Activated effector memory CD4-positive, alpha-beta T cell treated with Interleukin-2 at 50 U/mL for 16 hours (primary cell): ENCODE results near the gene B3GNT7.
"Not testable (repeated sequence)": the region's sequence is repeated elsewhere in the genome, so short reads cannot be mapped to it uniquely, and the experiment has no call there.

Source experiments
- DNase-seq: peaks from one replicate; pipeline ENCODE4 v3.0.0-alpha.2; 2020

The B3GNT7 gene

DNA sequence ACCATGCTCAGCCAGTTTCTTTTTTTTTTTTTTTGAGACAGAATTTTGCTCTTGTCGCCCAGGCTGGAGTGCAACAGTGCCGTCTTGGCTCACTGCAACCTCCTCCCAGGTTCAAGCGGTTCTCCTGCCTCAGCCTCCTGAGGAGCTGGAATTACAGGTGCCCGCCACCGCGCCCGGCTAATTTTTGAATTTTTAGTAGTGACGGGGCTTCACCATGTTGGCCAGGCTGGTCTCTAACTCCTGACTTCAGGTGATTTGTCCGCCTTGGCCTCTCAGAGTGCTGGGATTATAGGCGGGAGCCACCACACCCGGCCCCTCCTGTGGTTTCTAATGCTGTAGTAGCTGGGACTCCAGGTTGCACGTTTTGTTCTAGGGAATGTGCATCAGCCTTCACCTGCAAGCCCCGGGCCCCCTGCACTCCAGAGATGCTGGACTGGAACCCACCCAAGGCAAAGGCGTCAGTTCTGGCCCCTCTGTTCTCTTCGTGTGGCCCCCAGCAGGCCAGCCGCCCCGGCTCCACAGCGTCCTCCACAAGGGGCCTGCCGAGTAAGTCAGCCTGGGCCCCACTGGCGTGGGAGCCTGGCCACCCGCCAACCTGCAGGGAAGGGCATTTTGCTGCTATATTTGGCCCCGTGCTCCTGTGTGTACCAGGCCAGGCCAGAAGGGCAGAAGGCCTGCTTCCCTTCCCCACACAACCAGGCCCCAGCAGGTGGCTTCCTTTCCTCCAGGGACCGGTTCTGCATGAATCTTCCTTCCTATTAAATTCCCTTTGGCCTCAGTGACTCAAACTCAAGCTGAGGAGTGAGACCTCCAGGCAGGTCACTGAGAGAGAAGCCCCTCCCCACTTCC is 25.7 kb upstream of the B3GNT7 start:
- DNase-seq: no peak

DNA sequence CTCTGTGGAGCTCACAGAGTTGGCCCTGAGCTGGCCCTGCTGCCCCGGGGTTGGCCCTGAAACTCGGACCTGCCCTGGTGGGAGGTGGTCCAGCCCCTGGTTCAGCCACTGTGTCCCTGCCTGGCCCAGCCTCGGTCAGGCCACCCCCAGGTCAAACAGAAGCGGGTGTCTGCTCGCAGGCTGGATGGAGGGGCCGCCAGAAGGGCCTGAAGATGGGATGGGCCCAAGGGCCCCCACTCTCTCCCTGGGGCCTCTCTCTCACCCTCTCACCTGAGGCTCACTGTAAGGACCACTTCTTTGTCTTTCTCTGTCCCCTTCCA is 25.1 kb upstream of the B3GNT7 start:
- DNase-seq: no peak

DNA sequence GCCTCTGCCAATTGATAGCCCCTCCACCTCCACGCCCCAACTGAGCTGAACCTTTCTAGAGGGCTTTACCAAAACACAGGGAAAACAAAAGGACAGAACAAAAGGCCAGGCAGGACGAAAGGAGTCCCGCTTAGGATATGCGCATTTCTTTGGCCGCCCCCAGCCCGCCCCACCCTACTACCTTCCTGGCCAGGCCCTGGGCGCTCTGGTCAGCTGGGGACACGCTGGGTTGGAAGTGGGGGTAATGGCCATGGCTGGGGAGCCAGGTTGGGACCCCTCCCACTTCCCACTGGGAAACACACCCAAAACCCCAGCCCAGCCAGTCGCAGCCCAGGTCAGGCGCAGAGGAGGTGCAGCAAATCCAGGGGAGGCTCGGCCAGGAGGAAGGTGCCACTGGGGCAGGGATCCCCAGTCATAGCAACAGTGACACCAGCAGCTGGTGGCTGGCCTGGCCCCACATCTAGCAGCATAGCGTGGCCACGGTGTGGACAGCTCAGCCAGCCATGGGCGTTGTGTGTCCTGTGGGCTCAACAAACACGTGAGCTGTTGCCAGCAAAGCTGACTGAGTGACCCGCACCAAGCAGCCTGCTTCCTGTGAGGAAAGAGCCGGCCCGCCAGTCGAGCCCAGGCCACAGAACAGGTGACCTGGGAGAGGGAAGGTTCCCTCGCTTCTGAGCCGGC is 24.6 kb upstream of the B3GNT7 start:
- DNase-seq: no peak

DNA sequence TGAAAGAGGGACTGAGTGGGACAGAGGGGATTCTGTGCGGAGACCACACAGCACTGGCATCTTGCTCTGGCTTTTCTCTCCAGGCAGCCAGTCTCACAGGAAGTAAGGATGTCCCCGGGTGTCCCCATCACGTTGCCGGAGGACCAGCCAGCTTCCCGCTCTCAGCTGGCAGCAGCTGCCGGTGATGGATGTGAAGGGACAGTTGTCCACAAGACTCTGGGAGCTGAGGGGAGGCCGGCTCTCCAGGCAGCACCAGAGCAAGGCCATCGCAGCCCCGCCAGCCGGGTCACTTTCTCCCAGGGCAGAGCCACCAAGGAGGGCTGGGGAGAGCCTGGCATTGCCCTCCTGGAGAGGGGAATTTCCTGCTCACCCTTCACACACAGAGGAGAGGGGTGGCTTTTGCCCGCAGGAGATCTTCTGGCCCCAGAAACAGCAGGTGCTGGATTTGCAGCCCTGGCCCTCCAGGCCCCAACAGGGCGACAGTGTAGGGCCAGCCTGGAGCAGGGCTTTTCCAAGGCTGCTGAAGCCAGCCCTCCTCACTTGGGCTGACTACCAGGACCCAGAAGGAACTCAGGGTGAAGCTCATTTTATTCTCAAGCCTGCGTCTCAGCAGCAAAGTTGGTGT is 24.0 kb upstream of the B3GNT7 start:
- DNase-seq: no peak

DNA sequence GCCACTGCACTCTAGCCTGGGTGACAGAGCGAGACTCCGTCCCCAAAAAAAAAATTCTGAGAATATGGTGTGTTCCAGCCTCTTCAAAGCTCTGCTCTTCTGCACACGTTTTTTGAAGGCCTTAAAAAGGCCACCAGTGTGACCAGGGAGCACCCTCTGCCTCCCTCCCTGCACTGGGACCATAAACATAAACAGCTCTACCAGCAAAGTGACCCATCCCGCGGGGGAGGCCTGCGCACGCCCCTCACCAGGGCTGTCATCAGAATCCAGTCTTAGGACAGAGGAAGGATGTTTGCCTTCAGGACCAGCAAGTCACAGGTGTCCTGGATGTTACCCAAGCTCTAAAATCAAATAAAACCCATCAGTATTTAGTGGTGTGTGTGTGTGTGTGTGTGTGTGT is 23.2 kb upstream of the B3GNT7 start:
- no peak for DNase-seq

DNA sequence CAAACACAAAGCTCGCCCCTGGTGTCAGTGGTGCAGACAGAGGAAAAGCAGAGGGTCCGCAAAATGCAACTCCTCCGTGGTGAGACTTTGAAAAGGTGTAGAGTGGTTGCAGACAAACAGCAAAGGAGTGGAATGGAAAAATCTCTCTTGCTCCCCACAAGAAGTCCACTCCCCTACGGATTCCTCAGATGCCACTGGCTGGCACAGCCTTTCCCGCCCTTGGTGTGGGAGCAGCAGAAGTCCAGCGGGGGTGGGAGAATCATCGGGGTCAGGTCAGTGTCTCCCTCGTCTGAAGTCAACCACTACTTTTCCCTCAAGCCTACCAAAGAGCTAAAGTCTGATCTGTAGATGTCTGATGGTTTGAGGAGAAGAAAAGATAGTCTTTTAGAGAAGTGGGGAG is 22.3 kb upstream of the B3GNT7 start:
- DNase-seq: no peak

DNA sequence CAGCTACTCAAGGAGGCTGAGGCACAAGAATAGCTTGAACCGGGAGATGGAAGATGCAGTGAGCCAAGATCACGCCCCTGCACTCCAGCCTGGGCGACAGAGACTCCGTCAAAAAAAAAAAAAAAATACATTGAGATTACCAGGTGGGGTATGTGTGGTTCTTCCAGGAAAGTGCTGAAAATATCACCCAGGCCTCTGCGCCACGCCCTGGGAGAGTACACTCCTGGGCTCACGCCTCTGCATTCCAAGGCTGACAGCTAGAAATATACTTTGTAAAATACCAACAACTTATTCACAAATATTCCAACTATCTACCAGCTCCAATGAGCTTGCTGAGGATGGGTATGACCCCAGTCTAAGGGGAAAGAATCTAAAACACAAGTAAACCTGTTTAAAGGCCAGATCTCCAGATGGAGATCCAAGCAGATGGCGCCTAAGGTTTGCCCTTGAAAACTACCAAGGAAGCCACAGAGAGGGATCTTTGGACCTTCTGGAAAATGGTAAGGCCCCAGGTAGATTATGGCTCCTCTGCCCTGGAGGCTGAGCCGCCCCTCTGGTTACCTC is 21.6 kb upstream of the B3GNT7 start:
- no peak for DNase-seq

DNA sequence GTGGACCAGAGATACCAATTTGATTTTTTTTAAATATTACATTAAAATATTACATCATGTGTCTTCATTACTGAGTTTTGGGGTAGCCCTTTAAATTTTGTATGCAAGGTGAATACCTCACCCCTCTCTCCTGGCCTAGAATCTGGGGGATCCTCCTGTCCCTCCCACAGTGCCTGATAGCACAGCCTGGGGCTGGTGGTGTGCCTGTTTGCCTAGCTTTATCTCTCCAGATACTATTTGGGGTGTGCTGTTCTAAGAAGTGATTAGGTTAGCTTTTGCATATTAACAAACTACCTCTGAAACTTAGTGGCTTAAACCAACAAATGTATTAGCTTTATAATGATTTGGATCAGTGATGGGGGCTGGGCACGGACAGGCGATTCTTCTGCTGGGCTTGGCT is 20.7 kb upstream of the B3GNT7 start:
- DNase-seq: no peak

DNA sequence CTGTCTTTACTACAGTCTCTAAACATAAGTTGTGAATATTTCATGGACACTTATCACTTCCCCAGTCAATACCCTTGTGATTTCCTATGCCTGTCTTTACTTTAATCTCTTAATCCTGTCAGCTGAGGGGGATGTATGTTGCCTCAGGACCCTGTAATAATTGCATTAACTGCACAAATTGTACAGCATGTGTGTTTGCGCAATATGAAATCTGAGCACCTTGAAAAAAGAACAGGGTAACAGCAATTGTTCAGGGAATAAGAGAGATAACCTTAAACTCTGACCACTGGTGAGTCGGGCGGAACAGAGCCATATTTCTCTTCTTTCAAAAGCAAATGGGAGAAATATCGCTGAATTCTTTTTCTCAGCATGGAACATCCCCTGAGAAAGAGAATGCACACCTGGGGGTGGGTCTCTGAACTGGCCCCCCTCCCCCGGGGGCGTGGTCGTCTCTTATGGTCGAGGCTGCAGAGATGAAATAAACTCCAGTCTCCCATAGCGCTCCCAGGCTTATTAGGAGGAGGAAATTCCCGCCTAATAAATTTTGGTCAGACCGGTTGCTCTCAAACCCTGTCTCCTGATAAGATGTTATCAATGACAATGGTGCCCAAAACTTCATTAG is 19.4 kb upstream of the B3GNT7 start:
- not testable (repeated sequence) for DNase-seq

DNA sequence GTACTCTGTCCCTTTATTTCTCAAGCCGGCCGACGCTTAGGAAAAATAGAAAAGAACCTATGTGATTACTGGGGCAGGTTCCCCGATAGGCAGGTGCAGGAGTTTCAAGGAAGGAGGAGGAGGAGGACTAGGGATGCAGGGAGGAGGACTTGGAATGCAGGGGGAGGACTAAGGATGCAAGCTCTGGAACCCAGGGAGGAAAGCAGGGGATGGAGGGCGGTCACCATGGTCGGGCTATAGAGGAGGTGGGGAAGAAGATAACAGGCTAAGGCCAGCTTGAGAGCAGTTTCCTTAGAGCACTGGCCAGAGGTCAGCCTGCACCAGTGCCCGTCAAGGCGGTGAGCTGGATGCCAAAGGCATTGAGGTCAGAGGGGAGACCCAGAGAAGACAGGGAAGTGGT is 18.7 kb upstream of the B3GNT7 start:
- no peak for DNase-seq

DNA sequence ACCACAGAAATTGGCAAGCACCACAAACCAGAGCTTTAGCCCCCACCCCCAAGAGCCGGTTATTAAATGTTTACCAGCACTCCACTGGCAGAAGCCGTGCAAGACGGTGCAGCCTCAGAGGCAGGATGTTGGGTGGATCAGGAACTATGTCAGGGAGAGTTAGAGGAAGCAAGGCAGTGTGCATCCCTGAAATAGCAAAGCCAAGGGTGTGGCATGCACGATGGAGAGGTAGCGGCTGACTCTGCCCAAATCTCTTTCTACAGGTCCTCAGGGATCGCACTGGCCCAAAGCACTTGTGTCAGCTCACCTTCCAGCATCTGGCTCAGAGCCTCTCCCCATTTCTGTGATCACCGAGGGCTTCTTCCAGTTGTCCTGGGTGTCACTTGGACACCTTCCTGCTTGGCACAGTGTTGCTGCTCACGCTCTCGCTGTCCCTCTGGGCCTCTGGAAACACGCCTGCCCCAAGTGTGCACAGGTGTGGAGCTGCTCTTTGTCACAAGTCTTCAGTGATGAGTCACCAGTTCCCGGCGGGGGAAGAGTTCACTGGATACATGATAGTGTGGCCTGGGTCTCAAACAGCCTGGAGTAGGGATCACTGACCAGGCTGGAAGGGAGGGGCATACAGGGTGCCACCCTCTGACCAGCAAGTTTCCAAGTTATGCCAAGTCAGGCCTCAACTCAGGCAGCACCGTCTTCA is 17.3 kb upstream of the B3GNT7 start:
- no peak for DNase-seq

DNA sequence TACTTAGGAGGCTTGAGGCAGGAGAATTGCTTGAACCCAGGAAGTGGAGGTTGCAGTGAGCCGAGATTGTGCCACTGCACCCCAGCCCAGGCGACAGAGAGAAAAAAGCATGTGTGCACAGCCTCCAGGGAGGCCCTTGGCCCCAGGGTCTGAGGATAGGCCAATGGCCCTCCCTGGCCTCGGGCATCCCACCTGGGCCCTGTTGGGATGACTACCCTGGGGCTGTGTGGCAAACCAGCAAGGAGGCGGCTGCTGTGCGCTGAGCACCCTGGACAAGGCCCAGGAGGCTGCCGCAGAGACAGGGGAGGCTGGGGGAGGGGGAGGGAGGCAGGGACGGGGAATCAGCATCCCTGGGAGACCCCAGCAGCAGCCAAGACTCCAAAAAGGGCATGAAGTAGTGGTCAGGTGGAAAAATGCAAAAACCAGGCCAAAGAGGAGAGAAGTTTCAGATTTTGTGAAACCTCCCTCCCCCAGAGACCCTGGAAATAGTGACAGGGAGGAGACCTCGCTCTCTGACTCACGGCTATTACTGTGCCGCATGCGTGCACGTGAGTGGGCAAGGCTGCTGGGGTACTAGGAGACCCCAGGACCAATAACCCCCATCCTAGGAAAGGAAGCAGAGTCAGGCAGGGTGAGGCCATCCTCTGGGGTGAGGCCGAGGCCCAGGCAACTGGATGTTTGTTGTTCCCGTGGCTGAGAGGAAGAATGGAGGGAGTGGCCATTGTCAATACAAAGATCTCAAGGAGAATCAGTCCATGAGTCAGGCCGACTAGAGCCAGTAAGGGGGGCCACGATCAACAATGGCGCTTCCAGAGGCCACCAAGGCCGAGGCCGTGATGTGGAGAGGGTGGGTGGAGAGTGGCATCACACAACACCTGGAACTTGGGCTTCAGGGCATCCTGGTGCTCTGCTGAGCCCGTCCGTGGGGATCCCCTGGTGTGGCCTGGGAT is 16.0 kb upstream of the B3GNT7 start:
- DNase-seq: no peak

DNA sequence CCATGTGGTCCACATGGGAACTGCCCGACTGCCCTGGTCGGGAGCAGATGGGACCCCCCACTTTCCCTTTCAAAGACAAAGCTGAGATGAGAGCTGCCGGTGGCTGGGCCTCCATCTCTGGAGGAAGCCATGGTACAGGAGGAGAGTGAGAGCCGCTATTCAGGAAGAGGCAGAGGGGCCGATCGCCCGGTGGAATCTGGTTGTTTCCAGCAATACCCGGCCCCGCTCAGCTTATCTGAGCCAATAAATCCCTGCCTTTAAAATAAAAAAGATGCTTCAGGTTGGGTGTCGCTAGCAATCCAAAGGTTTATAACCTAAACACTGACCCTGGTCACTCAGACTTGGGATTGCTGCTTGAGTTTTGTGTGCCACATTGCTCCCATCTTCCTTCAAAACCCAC is 15.2 kb upstream of the B3GNT7 start:
- no peak for DNase-seq

DNA sequence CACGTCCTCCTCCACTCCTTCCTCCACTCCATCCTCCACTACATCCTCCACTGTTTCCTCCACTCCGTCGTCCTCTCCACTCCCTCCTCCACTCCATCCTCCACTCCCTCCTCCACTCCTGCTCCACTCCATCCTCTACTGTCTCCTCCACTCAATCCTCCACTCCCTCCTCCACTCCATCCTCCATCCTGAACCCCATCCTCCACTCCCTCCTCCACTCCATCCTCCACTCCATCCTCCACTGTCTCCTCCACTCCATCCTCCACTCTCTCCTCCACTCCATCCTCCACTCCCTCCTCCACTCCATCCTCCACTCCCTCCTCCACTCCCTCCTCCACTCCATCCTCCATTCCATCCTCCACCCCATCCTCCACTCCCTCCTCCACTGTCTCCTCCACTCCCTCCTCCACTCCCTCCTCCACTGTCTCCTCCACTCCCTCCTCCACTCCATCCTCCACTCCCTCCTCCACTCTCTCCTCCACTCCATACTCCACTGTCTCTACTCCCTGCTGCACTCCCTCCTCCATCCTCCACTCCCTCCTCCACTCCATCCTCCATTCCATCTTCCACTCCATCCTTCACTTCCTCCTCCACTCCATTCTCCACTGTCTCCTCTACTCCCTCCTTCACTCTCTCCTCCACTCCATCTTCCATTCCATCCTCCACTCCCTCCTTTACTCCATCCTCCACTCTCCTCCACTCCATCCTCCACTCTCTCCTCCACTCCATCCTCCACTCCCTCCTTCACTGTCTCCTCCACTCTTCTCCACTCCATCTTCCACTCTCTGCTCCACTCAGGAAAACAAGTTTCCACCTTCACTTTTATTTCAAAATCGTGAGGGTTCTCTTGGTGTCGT is 14.3 kb upstream of the B3GNT7 start:
- no peak for DNase-seq

DNA sequence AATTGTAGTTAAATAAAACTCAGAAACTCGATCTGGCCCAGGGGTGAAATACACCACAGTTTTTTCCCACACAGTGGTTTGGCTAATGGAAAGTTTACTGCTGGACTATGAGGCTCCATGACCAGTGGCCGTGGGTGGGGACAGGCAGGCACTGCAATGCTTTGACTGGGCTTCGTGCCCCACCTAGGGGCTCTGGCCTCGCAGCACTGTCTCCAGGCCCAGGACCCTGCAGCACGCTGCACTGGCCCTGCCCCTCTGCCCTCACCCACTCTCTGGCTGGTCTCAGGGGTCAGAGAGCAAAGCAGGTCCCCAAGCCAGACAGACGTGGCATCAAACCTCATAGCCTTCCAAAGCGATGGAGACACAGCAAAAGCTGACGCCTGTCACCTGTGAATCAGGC is 13.4 kb upstream of the B3GNT7 start:
- no peak for DNase-seq

DNA sequence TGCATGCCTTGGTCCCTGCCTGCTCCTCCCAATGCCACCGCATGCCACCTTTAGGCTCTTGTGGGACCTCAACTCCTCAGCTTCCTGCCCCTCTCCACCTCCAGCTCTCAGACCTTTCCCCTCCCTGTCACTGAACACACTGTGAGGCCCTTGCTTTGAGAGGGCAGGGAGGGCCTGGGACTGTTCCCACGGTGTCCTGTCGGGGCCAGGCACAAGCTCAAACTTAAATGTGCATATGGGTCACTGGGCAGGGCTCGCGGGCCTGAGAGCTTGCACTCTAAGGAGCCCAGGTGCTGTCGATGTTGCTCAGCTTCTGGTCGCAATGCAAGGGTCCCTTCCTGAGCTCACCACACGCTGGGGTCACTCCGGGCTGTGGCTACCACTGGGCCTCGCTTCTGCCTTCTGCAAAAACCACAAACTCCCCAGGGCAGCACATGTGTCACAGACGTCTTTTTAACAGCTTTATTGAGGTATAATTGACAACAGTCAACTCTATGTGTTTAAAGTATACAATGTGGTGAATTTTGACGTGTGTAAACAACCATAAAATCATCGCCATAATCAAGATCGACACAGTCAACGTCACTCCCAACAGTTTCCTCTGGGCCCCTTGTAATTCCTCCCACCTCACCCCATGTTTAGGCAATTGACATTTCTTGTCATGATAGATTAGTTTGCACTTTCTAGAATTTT is 11.9 kb upstream of the B3GNT7 start:
- no peak for DNase-seq

DNA sequence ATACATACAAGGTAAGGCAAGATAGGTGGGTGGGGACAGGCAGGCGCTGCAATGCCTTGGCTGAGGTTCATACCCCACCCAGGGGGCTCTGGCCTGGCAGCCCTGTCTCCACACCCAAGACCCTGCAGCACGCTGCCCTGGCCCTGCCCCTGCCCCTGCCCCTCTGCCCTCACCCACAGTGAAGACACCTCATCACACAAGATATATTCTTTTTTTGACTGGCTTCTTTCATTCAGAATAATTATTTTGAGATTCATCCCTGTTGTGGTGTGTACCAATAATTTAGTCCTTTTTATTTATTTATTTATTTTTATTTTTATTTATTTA is 11.4 kb upstream of the B3GNT7 start:
- DNase-seq: no peak

DNA sequence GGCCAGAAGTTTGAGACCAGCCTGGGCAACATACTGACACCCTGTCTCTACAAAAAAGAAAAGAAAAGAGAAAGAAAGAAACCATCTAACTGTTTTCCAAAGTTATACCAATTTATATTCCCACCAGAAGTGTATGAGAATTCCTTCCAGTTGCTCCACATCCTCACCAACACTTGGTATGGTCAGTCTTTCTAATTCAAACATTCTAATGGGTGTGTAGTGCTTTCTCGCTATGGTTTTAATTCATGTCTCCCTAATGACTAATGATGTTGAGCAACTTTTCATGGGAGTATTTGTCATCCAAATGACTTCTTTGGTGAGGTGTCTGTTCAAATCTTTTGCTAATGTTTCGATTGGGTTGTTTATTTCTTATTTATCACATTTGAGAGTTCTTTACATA is 10.5 kb upstream of the B3GNT7 start:
- no peak for DNase-seq

DNA sequence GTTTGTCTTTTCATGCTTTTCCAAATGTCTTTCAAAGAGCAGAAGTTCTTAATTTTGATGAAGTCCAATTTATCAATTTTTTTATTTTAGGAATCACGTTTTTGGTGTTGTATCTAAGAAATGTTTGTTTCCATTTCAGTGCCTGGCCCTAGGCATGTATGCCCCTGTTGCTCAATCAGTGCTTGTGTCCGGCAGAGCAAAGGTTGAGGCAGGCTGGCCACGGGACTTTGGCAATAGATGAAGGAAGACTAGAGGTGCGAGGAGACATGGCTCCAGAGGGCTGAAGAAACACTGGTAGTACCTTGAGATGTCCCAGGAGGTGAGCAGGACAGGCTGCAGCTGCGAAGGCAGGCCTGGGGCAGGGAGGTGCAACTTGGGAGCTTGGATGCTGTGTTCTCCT is 10.1 kb upstream of the B3GNT7 start:
- no peak for DNase-seq

DNA sequence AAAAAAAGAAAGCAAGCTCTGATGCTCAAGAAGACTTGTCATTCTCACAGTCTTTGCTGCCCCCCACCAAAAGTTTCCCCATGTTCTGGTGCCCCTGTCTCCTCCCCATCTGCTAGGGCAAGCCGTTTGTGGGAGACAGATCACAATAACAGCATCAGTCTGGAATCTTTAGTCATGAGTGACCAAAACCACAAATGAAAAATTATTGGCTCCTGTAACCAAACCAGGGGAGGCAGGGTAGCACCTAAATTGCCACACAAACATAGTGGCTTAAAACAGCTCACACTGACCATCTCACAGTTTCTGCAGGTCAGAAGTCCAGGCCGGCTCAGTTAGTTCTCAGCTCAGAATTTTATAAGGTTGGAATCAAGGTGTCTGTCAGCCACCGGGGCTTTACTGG is 9.1 kb upstream of the B3GNT7 start:
- no peak for DNase-seq
